ENCODE measurements around the gene YPEL2.

YPEL2 gene

DNA sequence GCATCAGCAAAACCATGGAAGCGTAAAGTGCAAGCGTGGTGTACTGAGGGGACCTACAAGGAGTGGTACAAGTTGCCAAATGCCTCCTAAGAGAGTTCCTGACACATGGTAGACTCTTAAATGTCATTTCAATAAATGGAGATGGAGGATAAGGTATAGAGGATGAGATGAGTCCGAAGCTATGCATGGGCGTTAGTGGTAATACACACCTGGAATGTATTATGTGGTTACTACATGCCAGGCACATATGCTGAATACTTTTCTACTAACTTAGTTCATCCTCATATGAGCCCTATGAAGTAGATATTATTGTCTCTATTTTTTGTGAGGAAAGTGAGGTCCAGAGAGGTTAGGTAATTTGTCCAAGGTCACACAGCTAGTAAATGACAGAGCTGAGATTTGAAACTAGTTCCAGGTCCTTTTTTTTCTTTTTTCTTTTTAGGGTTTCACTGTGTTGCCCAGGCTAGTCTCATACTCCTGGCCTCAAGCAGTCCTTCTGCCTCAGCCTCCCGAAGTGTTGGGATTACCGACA lies 15.5 kb downstream of the YPEL2 start:
- H3K27ac ChIP-seq (replicated peaks) = no peak overlapping the region
- no peaks in the 10 kb centered on the region for H3K27me3 ChIP-seq (ENCODE audit: insufficient read depth, poor library complexity, severe bottlenecking)
- TF ChIP-seq POLR2AphosphoS5 (IDR thresholded peaks at IDR 0.05; ENCODE audit: low read depth) = no peak
- no peak for TF ChIP-seq CTCF (IDR thresholded peaks at IDR 0.05; ENCODE audit: insufficient read depth, low read length)
- no peak for TF ChIP-seq SPI1 (IDR thresholded peaks at IDR 0.05; ENCODE audit: borderline replicate concordance, low read depth)
- TF ChIP-seq, protein P1, sequence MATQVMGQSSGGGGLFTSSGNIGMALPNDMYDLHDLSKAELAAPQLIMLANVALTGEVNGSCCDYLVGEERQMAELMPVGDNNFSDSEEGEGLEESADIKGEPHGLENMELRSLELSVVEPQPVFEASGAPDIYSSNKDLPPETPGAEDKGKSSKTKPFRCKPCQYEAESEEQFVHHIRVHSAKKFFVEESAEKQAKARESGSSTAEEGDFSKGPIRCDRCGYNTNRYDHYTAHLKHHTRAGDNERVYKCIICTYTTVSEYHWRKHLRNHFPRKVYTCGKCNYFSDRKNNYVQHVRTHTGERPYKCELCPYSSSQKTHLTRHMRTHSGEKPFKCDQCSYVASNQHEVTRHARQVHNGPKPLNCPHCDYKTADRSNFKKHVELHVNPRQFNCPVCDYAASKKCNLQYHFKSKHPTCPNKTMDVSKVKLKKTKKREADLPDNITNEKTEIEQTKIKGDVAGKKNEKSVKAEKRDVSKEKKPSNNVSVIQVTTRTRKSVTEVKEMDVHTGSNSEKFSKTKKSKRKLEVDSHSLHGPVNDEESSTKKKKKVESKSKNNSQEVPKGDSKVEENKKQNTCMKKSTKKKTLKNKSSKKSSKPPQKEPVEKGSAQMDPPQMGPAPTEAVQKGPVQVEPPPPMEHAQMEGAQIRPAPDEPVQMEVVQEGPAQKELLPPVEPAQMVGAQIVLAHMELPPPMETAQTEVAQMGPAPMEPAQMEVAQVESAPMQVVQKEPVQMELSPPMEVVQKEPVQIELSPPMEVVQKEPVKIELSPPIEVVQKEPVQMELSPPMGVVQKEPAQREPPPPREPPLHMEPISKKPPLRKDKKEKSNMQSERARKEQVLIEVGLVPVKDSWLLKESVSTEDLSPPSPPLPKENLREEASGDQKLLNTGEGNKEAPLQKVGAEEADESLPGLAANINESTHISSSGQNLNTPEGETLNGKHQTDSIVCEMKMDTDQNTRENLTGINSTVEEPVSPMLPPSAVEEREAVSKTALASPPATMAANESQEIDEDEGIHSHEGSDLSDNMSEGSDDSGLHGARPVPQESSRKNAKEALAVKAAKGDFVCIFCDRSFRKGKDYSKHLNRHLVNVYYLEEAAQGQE (IDR thresholded peaks at IDR 0.05; ENCODE audit: insufficient replicate concordance, low read depth) = no peak
- TF ChIP-seq GABPA (IDR thresholded peaks at IDR 0.05; ENCODE audit: low read depth) = no peak
- no peak overlapping the region for H3K4me3 ChIP-seq (replicated peaks; ENCODE audit: insufficient read depth, low read length)
- no peak for DNase-seq (ENCODE audit: low read depth in 1 of 2, low spot score in 1 of 2)

DNA sequence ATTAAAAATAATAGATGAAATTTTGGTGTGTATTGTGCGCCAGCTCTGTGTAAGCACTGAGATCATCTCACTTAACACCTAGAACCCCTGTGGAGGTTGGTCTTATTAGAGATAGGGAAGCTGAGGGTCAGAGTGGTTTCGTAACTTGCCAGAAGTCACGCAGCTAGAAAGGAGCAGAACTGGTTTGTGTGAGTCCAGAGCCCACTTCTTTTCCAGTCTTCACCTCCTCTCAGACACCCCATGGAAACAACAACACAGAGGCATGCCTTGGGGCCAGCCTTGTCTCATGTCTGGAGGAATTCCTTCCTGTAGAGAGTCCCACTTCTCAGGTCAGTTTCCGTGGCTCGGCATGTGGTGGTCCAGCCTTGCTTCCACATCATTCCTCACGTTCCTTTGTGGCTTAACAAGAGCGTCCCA lies 16.5 kb downstream of the YPEL2 start:
- Histone ChIP-seq H3K4me3 (replicated peaks; ENCODE audit: insufficient read depth, low read length) (no peak overlapping the region), H3K27ac (replicated peaks) (no peak overlapping the region)
- no peak for TF ChIP-seq CTCF (IDR thresholded peaks at IDR 0.05; ENCODE audit: insufficient read depth, low read length)
- TF ChIP-seq, protein P1 (IDR thresholded peaks at IDR 0.05; ENCODE audit: insufficient replicate concordance, low read depth) = no peak
- no peak for TF ChIP-seq POLR2AphosphoS5 (IDR thresholded peaks at IDR 0.05; ENCODE audit: low read depth)
- no peak; the same call in 1 of the 2 replicates for TF ChIP-seq SPI1 (IDR thresholded peaks at IDR 0.05; ENCODE audit: borderline replicate concordance, low read depth)
- TF ChIP-seq GABPA (IDR thresholded peaks at IDR 0.05; ENCODE audit: low read depth) = no peak

DNA sequence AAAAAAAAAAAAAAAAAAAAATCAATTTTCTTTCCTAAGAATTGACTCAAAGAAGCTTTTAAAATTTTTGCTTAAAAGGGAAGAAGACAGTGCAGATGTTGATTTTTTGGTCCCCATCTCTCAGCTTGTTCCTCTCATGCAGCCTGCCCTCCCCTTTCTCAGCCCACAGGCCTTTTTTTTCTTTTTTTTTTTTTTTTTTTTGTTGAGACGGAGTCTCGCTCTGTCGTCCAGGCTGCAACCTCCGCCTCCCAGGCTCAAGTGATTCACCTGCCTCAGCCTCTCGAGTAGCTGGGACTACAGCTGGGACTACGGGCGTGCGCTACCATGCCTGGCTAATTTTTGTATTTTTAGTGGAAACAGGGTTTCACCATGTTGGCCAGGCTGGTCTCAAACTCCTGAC lies 17.7 kb downstream of the YPEL2 start:
- DNase-seq (ENCODE audit: low read depth in 1 of 2, low spot score in 1 of 2) = no peak
- H3K4me3 ChIP-seq (replicated peaks; ENCODE audit: insufficient read depth, low read length) = no peak overlapping the region
- TF ChIP-seq CTCF (IDR thresholded peaks at IDR 0.05; ENCODE audit: insufficient read depth, low read length) (no peak), POLR2AphosphoS5 (IDR thresholded peaks at IDR 0.05; ENCODE audit: low read depth) (no peak), SPI1 (IDR thresholded peaks at IDR 0.05; ENCODE audit: borderline replicate concordance, low read depth) (no peak), GABPA (IDR thresholded peaks at IDR 0.05; ENCODE audit: low read depth) (no peak)
- TF ChIP-seq, protein P1 (IDR thresholded peaks at IDR 0.05; ENCODE audit: insufficient replicate concordance, low read depth) = no peak
- no peaks in the 10 kb centered on the region for H3K27me3 ChIP-seq (ENCODE audit: insufficient read depth, poor library complexity, severe bottlenecking)
- no peak overlapping the region for H3K27ac ChIP-seq (replicated peaks)

More for the DNA sequence above, 16.5 kb downstream of the YPEL2 start:
- H3K27me3 ChIP-seq (ENCODE audit: insufficient read depth, poor library complexity, severe bottlenecking) = no peaks in the 10 kb centered on the region
- DNase-seq (ENCODE audit: low read depth in 1 of 2, low spot score in 1 of 2) = peak; percentile 69 to 77

Measured in HL-60 (cell line).